ENCODE measurements around the gene KLHL36. TPM values are rescaled to one million over a fixed set of nuclear protein-coding genes. Genes with fewer than 3 reads are reported as not detected.

KLHL36 gene
- total RNA-seq, 6 experiments from 2014 or later = 37.6 to 58.3 (median 40.7) TPM

GRCh38 chr16:84678541-84678940 is 30.2 kb downstream of the KLHL36 start:
- DNase-seq = no peak
- H3K4me3 Mint-ChIP-seq = no peak overlapping the region
- peaks cover under 1% of the 10 kb centered on the region; the same call in 1 of the 2 replicates for H3K4me1 Mint-ChIP-seq (ENCODE audit: low read depth)
- no peak for TF ChIP-seq CTCF (IDR thresholded peaks at IDR 0.05)
- H3K27me3 Mint-ChIP-seq (ENCODE audit: insufficient read depth) = no peaks in the 10 kb centered on the region; the same call in 1 of the 2 replicates
- no peaks in the 10 kb centered on the region for H3K36me3 Mint-ChIP-seq (ENCODE audit: low read depth)
- H3K9me3 Mint-ChIP-seq = no peaks in the 10 kb centered on the region
- H3K27ac Mint-ChIP-seq = no peak overlapping the region

GRCh38 chr16:84680165-84680842 is 32.0 kb downstream of the KLHL36 start:
- H3K4me1 Mint-ChIP-seq (ENCODE audit: low read depth) = no peaks in the 10 kb centered on the region
- no peak for TF ChIP-seq CTCF (IDR thresholded peaks at IDR 0.05)
- H3K36me3 Mint-ChIP-seq (ENCODE audit: low read depth) = no peaks in the 10 kb centered on the region
- H3K4me3 Mint-ChIP-seq = no peak overlapping the region
- DNase-seq = no peak
- no peak overlapping the region for H3K27ac Mint-ChIP-seq
- no peaks in the 10 kb centered on the region; the same call in 1 of the 2 replicates for H3K27me3 Mint-ChIP-seq (ENCODE audit: insufficient read depth)
- H3K9me3 Mint-ChIP-seq = no peaks in the 10 kb centered on the region

GRCh38 chr16:84680843-84681629 is 32.7 kb downstream of the KLHL36 start:
- no peak for DNase-seq
- H3K27me3 Mint-ChIP-seq (ENCODE audit: insufficient read depth) = no peaks in the 10 kb centered on the region; the same call in 1 of the 2 replicates
- no peaks in the 10 kb centered on the region for H3K4me1 Mint-ChIP-seq (ENCODE audit: low read depth)
- H3K36me3 Mint-ChIP-seq (ENCODE audit: low read depth) = no peaks in the 10 kb centered on the region
- no peak overlapping the region for H3K27ac Mint-ChIP-seq
- no peak overlapping the region for H3K4me3 Mint-ChIP-seq
- no peaks in the 10 kb centered on the region for H3K9me3 Mint-ChIP-seq
- no peak for TF ChIP-seq CTCF (IDR thresholded peaks at IDR 0.05)

- peaks cover 2% of the 10 kb centered on the region; the same call in 1 of the 2 replicates for H3K9me3 Mint-ChIP-seq
- H3K27ac Mint-ChIP-seq = no peak overlapping the region
- peaks cover 25% of the 10 kb centered on the region for H3K4me1 Mint-ChIP-seq (ENCODE audit: low read depth)
- peaks cover 2% of the 10 kb centered on the region for H3K36me3 Mint-ChIP-seq (ENCODE audit: low read depth)
- no peak overlapping the region for H3K4me3 Mint-ChIP-seq
- no peak for DNase-seq
- peaks cover 2% of the 10 kb centered on the region for H3K27me3 Mint-ChIP-seq (ENCODE audit: insufficient read depth)
- TF ChIP-seq CTCF (IDR thresholded peaks at IDR 0.05) = no peak
Measured at GRCh38 chr16:84683691-84684591, 35.6 kb downstream of the KLHL36 start.

- TF ChIP-seq CTCF (IDR thresholded peaks at IDR 0.05) = no peak
- H3K4me1 Mint-ChIP-seq (ENCODE audit: low read depth) = peaks cover 31% of the 10 kb centered on the region
- no peak for DNase-seq
- H3K9me3 Mint-ChIP-seq = peaks cover 4% of the 10 kb centered on the region; the same call in 1 of the 2 replicates
- no peak overlapping the region for H3K4me3 Mint-ChIP-seq
- peaks cover 4% of the 10 kb centered on the region for H3K36me3 Mint-ChIP-seq (ENCODE audit: low read depth)
- peaks cover 2% of the 10 kb centered on the region for H3K27me3 Mint-ChIP-seq (ENCODE audit: insufficient read depth)
- H3K27ac Mint-ChIP-seq = no peak overlapping the region
Measured at GRCh38 chr16:84684592-84684965, 36.3 kb downstream of the KLHL36 start.
